Measurements from ENCODE around the gene NRAP.
"Not testable (repeated sequence)": the region's sequence is repeated elsewhere in the genome, so short reads cannot be mapped to it uniquely, and the experiment has no call there.

NRAP gene

DNA sequence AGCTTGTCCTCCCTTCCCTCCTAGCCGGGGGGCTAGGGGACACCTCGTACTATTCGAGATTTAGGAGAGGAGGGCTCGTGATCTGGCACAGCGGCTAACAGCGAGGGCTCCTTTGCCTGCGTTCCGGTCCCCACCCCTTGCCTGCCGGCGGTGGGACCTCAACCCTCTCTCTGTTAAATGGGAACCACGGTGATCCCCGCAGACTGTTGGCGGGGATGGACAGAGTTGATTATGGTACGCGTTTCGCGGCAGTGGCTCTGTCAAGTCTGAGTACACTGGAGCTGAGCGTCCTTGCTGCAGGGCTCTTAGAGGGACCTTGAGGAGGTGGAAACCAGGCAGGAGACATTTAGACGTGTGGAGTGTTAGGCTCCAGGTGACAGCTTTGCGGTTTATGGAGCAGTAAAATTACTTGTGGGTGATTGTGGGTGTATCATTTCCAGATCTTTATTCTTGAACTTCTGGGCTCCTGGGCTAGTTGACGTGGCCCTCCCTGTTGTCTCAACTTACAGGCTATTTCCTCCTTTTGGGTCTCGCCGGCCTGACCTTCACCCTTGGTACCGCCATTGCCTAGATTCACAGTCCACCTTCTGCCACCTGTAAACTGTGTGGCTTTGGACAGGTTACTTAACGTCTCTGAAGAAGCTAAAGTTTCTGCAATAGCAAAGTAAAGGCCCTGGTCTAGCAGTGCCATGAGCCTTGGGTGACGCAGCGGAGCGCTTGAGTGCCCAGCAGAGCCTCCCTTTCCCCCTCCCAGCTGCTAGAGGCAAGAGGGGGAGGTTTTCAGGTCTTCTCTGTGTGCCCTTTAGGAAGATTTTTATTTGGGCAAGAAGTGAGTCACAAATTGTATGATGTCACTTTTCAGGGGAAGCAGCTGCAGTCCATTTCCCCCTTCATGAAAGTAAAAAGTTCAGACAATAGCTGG is 16.6 kb upstream of the NRAP start:
- no peak for DNase-seq

DNA sequence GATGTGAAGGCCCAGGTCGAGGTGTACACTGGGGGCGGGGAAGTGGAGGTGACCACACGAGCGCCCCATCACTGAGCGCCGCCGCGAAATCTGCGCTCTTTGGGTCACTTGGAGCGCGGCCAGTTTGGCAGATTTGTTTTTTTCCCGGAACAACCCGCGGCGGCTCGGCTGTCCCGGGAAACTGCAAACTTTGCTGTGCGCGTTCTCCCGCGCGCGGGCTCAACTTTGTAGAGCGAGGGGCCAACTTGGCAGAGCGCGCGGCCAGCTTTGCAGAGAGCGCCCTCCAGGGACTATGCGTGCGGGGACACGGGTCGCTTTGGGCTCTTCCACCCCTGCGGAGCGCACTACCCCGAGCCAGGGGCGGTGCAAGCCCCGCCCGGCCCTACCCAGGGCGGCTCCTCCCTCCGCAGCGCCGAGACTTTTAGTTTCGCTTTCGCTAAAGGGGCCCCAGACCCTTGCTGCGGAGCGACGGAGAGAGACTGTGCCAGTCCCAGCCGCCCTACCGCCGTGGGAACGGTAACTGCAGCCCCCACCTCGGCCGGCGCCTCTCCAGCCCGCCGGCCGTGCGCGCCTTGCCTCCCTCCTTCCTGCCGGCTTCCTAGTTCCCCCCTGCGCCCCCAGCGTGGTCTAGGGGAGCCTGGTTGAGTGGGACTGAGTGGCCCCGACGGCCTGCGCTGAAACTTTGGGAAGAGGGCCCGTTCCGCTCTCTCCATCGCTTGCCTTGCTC is 15.8 kb upstream of the NRAP start, which contains the start of gene CASP7:
Gene CASP7 (plus strand): TSS at position 450 of the 727 bp plus-strand sequence. CDS start 17,582 bp downstream, outside the sequence.
- peak; percentile 37 for DNase-seq

DNA sequence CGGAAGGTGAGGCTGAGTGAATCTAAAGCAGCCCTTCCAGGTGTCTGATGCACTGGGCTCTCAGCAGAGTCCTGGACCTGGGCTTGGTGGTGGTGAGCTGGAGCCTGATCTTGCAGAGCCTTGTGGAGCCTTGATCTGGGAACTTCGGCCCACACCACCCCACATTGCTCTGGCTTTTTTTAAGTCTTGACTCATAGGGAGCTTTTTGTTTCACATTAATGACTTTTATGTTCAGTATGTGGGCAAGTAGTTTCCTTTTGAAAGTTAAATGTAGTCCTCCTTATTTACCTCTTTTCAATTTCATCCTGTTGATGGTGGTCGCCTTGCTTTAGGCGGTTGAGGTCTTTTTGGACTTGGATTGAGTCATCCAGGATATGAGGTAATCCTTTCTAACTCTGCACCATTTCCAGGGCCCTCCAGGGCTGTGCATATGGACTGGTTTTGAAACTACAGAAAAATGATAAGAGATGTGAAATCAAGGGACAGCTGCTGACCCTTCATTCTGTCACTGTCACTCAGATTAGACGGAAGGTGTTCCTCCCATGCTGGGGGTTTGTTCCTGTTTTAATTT is 2.9 kb upstream of the NRAP start:
- DNase-seq, result no peak

DNA sequence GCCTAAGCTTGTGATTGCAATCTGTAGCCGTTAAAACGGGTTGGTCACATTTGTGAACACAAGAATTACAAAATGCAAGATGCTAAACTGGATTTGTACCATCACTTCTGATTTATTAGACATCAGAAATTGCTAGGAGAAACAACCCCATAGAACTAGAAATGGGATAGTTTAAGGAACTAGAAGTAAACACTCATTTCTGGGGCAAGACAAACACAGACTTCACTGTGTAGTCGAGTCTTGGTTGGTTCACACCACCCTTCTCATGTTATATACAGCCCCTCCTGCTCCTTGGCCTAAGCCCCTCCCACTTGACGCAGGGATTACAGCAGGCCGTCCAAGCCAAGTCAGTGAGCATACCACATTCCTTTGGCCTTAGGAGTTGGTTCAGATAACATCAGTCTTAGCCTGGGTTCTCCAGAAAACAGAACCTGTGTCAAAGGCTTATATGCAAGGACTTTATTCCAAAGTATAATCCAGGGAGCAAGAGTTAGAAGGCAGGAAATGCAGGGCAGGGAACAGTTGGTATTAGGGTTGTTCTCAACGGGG is 2.0 kb upstream of the NRAP start:
- no peak for DNase-seq

GRCh38 chr10:113665352-113665751 is 1.5 kb upstream of the NRAP start:
- no peak for DNase-seq

- DNase-seq, result no peak
These were observed 699 bp downstream of the NRAP start for GRCh38 chr10:113663142-113663541.

DNA sequence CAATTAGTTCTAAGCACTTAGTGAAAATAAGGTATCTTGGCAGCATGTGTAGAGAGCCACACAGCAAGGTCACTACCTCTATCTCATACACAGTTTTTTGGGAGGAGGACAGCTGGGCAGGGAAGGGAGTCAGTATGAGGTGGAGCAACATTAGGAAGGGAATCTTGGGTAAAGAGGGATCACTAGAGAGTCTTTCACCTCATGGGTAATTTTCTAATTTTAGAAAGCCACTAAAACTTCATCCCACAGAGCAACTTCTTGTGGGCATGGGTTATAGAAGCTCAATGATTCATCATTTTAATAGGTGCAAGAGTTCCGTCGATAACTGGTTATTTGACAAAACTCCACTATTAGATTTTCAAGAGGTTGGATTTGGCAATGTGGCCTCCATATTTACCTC is 2.5 kb downstream of the NRAP start:
- DNase-seq, result no peak

GRCh38 chr10:113657544-113657943 is 6.3 kb downstream of the NRAP start:
- no peak for DNase-seq

DNA sequence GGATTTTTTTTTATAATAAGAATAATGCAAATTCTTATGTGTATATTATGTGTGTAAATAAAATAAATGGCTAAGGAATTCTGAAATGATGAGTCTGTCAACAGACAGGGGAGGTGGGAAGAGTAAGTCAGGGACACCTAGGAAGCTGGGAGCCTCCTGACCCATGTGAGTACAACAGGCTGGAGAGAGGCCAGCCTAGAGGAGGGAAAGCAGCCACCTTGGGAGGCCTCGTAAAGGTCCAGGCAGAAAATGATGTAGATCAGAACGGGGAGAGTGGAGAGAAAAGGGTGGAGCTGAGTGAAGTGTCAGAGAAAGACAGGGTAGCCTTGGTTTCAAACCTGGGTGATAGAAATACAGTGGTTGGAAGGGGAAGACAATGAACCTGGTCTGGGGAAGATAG is 6.9 kb downstream of the NRAP start:
- no peak for DNase-seq

DNA sequence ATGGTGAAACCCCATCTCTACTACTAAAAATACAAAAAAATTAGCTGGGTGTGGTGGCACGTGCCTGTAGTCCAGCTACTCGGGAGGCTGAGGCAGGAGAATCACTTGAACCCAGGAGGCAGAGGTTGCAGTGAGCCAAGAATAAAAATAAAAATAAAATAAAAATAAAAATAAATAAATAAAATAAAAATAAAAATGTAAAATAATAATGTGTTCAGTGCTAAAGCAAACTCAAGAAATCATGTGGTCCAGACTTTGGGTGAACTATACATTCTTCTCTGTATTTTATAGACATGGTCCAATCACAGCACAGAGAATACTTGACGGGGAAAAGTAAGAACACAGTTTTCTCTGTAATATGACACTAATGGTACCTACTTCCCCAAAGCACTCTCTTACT is 11.4 kb downstream of the NRAP start:
- DNase-seq, result not testable (repeated sequence)

DNA sequence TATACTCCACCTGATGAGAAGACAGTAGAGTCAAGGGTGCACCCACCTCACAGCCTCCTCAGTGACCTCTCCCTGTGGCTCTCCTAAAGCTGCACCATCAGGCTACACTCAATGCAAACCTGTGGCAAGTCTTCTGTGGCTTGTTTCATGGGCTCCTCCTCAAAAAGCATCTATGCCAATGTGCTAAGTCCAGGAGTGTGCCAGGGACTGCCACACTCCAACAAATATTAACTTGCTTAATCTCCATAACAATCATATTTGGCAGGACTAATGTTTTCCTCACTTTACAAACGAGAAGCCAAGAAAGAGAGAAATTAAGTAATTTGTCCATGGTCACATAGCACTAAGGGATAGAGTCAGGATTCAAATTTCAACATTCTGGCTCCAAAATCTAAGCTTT is 11.9 kb downstream of the NRAP start:
- DNase-seq, result no peak

GRCh38 chr10:113651021-113651420 is 12.8 kb downstream of the NRAP start:
- DNase-seq, result no peak

GRCh38 chr10:113650172-113650571 is 13.7 kb downstream of the NRAP start:
- no peak for DNase-seq

DNA sequence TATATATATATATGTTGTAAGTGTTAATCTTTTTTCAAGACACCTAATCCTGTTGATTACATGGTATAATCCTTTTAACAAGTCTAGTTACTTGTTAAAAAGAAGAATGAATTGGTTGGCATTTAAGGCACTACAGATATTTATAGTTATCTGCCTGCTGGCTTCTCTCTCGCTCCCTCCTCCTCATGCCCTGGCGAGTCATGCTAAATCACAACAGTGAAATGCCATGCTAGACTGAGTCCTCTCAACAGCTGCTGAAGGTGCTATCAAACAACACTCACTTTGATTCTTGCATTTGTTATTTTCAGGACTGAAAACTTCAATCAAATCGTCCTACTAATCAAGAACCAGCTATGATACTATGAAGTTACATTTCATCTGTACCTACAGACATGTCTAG is 15.4 kb downstream of the NRAP start:
- DNase-seq, result no peak

- DNase-seq, result no peak
These were observed 16.0 kb downstream of the NRAP start for GRCh38 chr10:113647812-113648211.

DNA sequence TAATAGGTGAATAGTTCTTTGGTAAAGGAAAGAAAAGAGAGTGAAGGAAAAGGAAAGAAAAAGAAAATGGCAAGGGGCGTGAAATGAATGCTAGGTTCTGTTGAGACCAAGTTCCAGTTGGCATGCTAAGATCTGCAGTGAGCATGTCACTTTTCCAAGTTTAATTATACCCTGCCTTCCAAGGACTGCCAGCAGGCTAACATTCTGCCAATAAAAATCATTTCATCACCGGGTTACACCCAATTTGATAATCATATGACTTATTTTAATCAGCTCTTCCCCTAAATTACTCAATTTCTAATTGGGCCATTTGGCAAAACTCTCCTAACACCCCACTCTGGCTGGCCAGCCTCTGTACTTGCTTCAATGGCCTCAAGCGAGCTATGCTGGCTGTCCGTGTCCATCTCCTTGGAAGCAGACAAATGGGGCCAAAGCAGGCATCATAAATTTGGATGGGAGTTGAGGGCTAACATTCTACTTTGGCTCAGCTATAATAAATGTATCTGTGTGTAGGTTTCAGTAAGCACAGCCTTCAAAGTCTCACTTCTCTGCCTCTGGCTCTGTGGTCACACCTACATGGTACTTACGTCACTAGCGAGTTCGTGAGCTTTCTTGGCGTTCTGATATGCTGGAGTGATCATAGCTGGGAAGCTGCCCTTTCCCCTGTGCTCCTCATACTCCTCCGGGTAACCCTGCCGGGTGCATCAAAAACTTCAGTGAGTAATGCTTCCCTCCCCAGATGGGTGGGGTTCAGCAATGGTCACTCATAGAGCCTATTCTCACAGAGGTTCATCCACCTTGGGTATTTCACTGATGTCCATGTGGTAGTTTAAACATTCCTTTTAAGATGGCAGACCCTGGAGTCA is 17.3 kb downstream of the NRAP start:
- no peak for DNase-seq

DNA sequence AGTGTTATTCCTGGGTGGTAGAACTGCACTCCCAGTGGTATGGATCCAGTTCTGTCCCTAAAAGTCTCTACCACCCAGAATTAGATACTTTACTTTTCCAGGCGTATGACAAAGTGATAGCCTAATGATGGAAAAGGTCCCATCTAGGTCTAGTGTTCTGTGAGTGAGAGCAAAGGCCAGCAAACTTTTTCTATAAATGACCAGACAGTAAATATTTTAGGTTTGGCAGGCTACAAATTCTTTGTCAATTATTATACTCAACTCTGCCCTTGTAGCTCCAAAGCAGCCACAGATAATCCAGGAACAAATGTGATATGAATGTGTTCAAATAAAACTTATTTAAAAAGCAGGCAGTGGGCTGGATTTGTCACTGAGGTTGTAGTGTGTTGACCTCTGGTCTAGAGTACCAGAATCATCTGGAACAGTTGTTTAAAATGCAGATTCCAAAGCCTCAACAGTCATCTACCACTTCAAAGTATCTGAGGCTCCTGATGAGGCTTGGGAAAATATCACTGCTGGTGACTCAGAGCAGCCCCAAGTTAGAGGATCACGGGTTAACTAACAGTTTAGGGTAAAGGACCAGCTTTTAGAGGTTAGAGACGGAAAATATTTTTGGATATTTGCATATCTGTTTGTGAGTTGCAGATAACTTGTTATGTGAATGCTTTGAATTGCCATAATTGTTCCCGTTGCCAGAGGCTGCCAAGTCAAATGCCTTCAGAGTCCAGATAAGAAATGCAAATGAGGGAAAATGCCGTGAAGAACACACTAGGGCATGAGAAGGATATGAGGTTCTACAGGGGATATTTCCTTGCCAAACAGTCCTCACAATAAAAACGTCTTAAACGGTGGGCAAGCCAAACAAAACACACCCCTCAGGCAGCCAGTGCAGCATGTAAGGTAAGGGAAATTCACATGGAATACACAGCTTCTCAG is 19.4 kb downstream of the NRAP start:
- DNase-seq, result no peak

- no peak for DNase-seq
These were observed 20.7 kb downstream of the NRAP start for GRCh38 chr10:113643183-113643582.

- no peak for DNase-seq
These were observed 22.1 kb downstream of the NRAP start for GRCh38 chr10:113641702-113642101.

GRCh38 chr10:113639966-113640365 is 23.9 kb downstream of the NRAP start:
- DNase-seq, result no peak

GRCh38 chr10:113631684-113632367 is 32.0 kb downstream of the NRAP start:
- DNase-seq, result no peak
